GM12801 (cell line): ENCODE data around the gene FHOD3.

Source experiments
- CTCF ChIP-seq: IDR thresholded peaks from one replicate; pipeline ENCODE4 v1.5.1; 2011; ENCODE audit warnings: control low read depth; ENCODE audit not compliant: insufficient read length; ENCODE audit errors: extremely low read depth

Gene FHOD3

DNA sequence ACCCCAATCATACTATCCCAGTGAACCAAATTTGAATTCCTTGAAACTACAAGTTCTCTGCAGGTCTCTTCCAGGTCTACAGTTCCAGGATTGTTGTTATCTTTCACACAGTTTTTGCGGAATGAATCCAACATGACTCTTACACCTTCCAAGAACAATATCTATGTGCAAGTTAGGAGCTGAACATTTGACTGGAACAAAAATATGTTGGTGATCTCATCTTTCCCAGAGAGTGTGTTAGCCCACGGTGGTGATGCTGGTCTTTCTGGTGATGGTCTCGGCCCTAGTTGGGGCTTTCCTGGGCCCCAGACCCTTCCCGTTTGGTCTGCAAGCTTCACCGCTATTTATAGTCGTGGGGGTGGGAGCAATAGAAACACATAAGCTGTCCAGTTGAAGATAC, 357.6 kb downstream of the FHOD3 start:
- no peak for TF ChIP-seq CTCF

DNA sequence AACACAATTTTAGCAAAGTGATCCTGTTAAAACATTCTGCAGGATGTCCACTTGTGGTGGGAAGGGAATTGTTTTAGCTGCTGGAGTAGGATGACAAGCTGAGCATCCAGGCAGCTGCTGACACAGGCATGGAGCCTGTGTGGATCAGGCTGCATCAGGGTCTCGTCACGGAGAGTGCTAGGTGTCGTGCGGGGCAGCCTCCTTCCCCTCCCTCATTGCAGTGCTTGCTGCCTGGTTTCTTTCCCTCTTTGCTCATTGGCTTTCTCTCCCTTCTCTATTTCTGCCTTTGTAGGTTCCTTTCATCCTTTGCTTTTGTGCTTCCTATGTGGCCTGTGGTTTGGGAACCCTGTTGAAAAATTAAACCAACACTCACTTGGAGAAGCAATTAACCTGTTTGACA, 358.4 kb downstream of the FHOD3 start:
- TF ChIP-seq CTCF, result no peak

- TF ChIP-seq CTCF, result no peak
These were observed 361.1 kb downstream of the FHOD3 start for GRCh38 chr18:36658611-36659010.

DNA sequence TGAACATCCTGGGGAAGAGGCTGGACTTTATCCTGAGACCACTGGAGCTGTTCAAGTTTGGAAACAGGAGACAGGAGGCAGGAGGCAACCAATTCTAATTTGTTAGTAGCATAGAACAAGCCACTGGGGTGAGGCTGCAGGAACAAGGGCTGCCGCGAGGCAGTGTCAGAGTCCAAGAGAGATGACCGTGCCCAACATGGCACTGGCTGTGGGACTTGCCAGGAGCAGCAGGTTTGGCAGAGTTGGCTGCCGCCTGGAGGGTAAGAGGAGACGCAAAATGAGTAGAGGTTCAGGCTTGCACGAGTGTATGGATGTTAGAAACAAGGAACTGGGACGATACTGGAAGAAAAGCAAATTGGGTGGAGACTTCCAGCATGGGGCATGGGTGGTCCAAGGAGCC, 362.8 kb downstream of the FHOD3 start:
- TF ChIP-seq CTCF, result no peak

DNA sequence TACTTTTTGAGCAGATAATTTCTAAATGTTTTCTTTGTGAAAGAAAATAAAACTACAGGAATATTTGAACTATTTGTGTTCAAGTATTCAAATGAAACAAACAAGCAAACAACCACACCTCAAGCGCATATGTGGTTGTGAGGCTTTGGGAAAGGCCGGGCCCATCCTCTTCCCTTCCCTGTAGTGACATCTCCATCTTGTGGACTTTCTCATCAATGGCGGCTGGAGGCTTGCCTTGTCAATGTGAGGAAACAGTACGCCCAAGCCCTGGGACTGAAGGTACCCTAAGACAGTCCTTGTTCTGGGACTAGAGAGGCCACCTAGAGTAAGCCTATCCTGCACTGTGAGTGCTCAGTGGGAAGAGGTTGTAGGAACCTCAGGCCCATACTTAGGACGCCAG, 364.5 kb downstream of the FHOD3 start:
- no peak for TF ChIP-seq CTCF

DNA sequence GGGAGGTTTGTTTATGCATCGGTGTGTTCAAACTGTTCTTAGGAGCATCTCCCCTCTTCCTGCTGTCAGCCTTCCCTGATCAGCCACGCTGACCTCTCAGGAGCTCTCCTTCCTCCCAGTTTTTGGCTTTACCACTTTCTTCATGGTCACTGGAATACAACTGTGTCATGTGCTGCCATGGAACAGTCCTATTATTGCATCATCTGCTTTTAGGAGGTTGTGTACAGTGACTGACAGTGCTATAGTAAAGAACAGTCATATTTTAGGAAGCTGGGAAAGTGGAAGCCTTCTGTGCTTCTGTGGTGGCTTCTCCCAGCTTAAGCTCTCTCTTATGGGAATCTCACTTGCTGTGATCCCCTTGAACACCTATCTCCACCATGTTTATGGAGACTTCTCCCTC, 365.8 kb downstream of the FHOD3 start:
- TF ChIP-seq CTCF, result no peak

DNA sequence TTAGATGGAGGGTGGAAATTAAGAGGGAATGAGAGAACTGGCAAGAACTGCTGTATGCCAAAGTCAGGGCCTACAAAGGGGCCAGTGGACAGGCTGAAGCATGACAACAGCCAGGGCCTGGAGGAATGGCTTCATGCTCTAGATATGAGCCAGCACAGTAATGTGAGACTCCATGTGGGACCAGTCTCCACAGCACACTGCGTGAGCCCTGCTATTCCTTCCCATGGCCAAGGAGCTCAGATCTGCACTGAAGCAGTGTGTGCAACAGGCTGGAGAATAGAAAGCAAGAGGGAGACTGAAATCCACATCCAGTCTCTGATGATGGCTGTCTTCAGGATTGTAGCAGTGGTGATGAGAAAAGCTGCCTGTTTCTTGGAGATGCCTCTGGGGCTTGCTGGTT, 368.4 kb downstream of the FHOD3 start:
- TF ChIP-seq CTCF, result no peak

DNA sequence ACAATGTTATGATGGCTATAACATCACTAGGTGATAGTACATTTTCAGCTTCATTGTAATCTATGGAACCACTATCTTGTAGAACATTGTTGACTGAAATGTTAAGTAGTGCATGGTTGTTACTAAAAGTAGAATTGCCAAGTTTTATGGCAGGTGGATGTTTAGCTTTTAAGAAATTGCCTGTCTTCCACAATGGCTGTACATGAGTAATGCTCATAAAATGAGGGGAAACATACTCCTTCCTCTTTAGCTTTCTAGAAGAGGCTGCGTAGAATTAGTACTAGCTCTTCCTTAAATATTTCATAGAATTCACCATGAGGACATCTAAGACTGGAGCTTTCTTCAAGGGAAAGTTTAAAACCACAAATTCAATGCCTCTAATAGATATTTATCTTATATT, 370.3 kb downstream of the FHOD3 start:
- TF ChIP-seq CTCF, result no peak
